A549 (cell line): ENCODE results near the gene SYNPO2.

Experiments
- CBX8 ChIP-seq: fragments of 200-600 bp; sonication (generic); IDR thresholded peaks from 2 replicates; pipeline ENCODE4 v1.6.1; 2016
- CHD2 ChIP-seq: fragments of 150-350 bp; IDR thresholded peaks from 2 replicates; pipeline ENCODE4 v1.6.1; 2014; ENCODE audit warnings: low read length; ENCODE audit not compliant: partially characterized antibody
- CTCF ChIP-seq: fragments of >200 bp; sonication (Bioruptor Twin); formaldehyde crosslinking; IDR thresholded peaks from 3 replicates; pipeline ENCODE4 v1.5.1; 2016
- JUN ChIP-seq, 2 experiments: fragments of >200 bp; sonication (Bioruptor Twin); formaldehyde crosslinking; IDR thresholded peaks; 2 replicates in 1 of 2; 3 replicates in 1 of 2; pipeline ENCODE4 v1.6.1; 2016 to 2017
- KDM1A ChIP-seq: fragments of 200-600 bp; sonication (generic); IDR thresholded peaks from 2 replicates; pipeline ENCODE4 v1.6.1; 2016; ENCODE audit warnings: low read depth, mild to moderate bottlenecking
- MAFK ChIP-seq: fragments of 450-650 bp; IDR thresholded peaks from 2 replicates; pipeline ENCODE4 v1.6.1; 2014; ENCODE audit not compliant: partially characterized antibody
- MAZ ChIP-seq: fragments of 150-350 bp; IDR thresholded peaks from 2 replicates; pipeline ENCODE4 v1.6.1; 2014; ENCODE audit warnings: antibody characterized with exemption, low read depth, low read length, borderline replicate concordance
- MYC ChIP-seq: IDR thresholded peaks from 2 replicates; pipeline ENCODE4 v1.6.1; 2012; ENCODE audit warnings: mild to moderate bottlenecking, inconsistent platforms, low read length, improper control_type of control experiment, borderline replicate concordance
- POLR2AphosphoS2 ChIP-seq: conservative IDR thresholded peaks from 2 replicates; pipeline ENCODE4 v1.6.1; 2012; ENCODE audit warnings: low read length, improper control_type of control experiment, inconsistent platforms
- RAD21 ChIP-seq, 2 experiments: fragments of >200 bp in 1 of 2; sonication (Bioruptor Twin) in 1 of 2; formaldehyde crosslinking in 1 of 2; IDR thresholded peaks in 1 of 2; conservative IDR thresholded peaks in 1 of 2; 2 replicates in 1 of 2; 3 replicates in 1 of 2; pipeline ENCODE4 v1.6.1; 2012 to 2018; ENCODE audit warnings: inconsistent platforms in 1 of 2
- ZNF302 ChIP-seq: fragments of 250-450 bp; sonication (Bioruptor Pico); IDR thresholded peaks from 2 replicates; pipeline ENCODE4 v1.9.0; 2021; ENCODE audit warnings: inconsistent platforms, mild to moderate bottlenecking, moderate library complexity

- no peak for TF ChIP-seq CTCF
- no peak for TF ChIP-seq MYC
- TF ChIP-seq JUN (IDR thresholded peaks at IDR 0.05), result no peak
- TF ChIP-seq CBX8, result no peak
- TF ChIP-seq RAD21 (conservative IDR thresholded peaks at IDR 0.05 in 1 of 2, IDR thresholded peaks at IDR 0.05 in 1 of 2), result no peak
- TF ChIP-seq CHD2, result no peak
- no peak for TF ChIP-seq ZNF302 (CRISPR knock-in tag)
- no peak for TF ChIP-seq POLR2AphosphoS2
- TF ChIP-seq MAZ, result no peak
- no peak for TF ChIP-seq MAFK
- TF ChIP-seq KDM1A, result no peak
These were observed 150.5 kb downstream of the SYNPO2 start for GRCh38 chr4:119039160-119039559.
